SK-N-SH treated with all-trans-retinoic acid at 6 μM for 48 hours (cell line): Measurements from ENCODE around the gene GCNA.

Experiments used
- CSDC2 ChIP-seq: fragments of 250-450 bp; sonication (Bioruptor Pico); IDR thresholded peaks from 2 replicates; pipeline ENCODE4 v1.5.0; 2020; ENCODE audit warnings: mild to moderate bottlenecking, moderate library complexity
- TCF4 ChIP-seq: fragments of 250-450 bp; sonication (Bioruptor Pico); IDR thresholded peaks from 2 replicates; pipeline ENCODE4 v1.8.0; 2021; ENCODE audit warnings: mild to moderate bottlenecking, moderate library complexity, borderline replicate concordance
- ZFP30 ChIP-seq: fragments of 450-650 bp; formaldehyde crosslinking; IDR thresholded peaks from 2 replicates; pipeline ENCODE4 v1.5.0; 2022; ENCODE audit warnings: mild to moderate bottlenecking, moderate library complexity
- ZNF8 ChIP-seq: fragments of 450-650 bp; formaldehyde crosslinking; IDR thresholded peaks from 2 replicates; pipeline ENCODE4 v1.5.0; 2020; ENCODE audit warnings: mild to moderate bottlenecking, moderate library complexity

DNA sequence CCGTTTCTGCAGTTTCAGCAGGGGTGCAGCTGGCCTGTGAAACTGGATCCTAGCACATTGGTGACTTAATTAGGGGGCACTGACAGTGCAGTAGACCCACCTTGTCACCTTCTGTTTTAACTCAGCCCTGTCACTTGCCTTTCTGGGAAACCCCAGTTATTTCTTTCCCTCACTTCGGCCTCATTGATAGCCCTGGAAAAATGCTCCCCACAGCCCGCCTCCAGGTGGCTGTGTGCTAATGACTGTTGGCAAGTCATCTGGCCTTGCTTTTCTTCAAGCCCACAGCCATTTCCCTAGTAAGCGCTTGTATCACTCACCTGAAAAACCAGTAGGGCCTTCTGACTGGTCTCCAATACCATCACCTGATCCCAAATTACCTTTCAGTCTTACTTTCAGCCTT is 36.8 kb downstream of the GCNA start:
- TF ChIP-seq CSDC2 (CRISPR knock-in tag) (no peak), ZNF8 (CRISPR knock-in tag) (no peak), ZFP30 (CRISPR knock-in tag) (no peak), TCF4 (CRISPR knock-in tag) (no peak)
